ENCODE data around the gene GSK3B. TPM values are rescaled to one million over a fixed set of nuclear protein-coding genes. Genes with fewer than 3 reads are reported as not detected.

Gene GSK3B
- total RNA-seq = 67.5 and 71.6 TPM in 2 replicates

DNA sequence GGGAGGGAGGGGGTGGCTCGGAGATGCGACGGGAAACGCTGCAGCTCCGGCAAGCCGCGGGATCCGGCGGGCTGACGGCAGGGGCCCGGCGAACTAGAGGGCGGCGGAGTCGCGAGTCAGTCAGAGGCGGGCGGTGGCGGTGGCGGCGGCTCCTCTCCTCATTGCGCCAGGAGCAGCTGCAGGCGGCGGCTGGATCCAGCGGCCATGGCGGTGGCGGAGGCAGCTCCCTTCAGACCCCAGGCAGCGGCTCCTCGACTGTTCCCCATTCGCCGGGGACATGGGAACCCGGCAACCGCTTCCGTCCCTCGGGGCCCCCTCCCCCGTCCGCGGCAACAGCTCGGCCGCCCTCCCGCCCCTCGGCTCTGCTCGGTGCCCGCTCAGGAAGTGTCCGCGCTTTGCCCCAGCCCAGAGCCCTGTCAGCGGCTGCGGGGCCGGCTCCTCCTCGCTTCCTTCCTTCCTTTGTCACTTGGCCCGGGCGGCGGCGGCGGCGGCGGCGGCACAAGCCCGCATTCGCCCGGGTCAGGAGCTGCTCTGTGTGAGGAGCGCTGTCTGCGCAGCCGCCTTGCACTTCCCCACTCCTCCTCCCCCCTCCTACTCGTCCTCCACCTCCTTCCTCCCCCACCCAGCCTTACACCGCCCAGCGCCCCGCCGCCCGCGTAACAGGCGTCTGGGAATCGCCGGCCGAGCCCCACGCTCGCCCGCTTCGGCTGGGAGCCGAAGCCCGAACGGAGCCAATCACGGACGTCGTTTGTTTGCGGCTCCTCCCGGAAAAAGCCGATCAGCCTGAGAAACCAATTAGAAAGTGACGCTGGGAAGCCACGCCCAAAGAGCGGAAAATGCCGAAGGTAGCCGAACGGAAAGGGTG is at the start of gene GSK3B:
Gene GSK3B, minus strand, starts transcription at position 537 of the 865 bp plus-strand sequence. CDS start 1,013 bp downstream, outside the sequence.
- Histone ChIP-seq H3K36me3 (ENCODE audit: control insufficient read depth, insufficient read depth, low read length) (no peaks in the 10 kb centered on the region), H3K4me3 (ENCODE audit: low read depth, low read length) (peak within 1 kb of the TSS; percentile 94), H3K27me3 (ENCODE audit: control insufficient read depth, insufficient read depth, low read length) (no peaks in the 10 kb centered on the region)
- TF ChIP-seq, protein P1, sequence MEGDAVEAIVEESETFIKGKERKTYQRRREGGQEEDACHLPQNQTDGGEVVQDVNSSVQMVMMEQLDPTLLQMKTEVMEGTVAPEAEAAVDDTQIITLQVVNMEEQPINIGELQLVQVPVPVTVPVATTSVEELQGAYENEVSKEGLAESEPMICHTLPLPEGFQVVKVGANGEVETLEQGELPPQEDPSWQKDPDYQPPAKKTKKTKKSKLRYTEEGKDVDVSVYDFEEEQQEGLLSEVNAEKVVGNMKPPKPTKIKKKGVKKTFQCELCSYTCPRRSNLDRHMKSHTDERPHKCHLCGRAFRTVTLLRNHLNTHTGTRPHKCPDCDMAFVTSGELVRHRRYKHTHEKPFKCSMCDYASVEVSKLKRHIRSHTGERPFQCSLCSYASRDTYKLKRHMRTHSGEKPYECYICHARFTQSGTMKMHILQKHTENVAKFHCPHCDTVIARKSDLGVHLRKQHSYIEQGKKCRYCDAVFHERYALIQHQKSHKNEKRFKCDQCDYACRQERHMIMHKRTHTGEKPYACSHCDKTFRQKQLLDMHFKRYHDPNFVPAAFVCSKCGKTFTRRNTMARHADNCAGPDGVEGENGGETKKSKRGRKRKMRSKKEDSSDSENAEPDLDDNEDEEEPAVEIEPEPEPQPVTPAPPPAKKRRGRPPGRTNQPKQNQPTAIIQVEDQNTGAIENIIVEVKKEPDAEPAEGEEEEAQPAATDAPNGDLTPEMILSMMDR (IDR thresholded peaks at IDR 0.05; ENCODE audit: insufficient read depth, low read length, poor library complexity, severe bottlenecking) = no peak
- no peak for DNase-seq (ENCODE audit: low read depth)

DNA sequence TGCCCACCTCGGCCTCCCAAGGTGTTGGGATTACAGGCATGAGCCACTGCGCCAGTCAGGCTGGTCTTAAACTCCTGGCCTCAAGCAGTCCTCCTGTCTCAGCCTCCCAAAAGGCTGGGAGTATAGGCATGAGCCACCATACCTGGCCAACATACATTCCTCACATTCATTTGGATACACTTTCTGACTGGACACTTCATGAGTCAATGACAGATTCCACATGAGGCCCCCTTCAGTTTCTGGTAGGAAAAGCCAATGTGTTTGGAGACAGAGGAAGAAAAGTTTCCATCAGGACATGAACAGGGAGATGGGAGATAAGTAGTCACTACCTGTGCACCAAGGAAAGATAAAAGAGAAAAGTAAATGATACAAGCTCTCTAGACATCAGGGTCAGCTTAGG is 49.4 kb upstream of the GSK3B start:
- no peaks in the 10 kb centered on the region for H3K27me3 ChIP-seq (ENCODE audit: control insufficient read depth, insufficient read depth, low read length)
- no peak for DNase-seq (ENCODE audit: low read depth)
- no peak overlapping the region for H3K4me3 ChIP-seq (ENCODE audit: low read depth, low read length)
- TF ChIP-seq, protein P1 (IDR thresholded peaks at IDR 0.05; ENCODE audit: insufficient read depth, low read length, poor library complexity, severe bottlenecking) = no peak
- H3K36me3 ChIP-seq (ENCODE audit: control insufficient read depth, insufficient read depth, low read length) = no peaks in the 10 kb centered on the region

DNA sequence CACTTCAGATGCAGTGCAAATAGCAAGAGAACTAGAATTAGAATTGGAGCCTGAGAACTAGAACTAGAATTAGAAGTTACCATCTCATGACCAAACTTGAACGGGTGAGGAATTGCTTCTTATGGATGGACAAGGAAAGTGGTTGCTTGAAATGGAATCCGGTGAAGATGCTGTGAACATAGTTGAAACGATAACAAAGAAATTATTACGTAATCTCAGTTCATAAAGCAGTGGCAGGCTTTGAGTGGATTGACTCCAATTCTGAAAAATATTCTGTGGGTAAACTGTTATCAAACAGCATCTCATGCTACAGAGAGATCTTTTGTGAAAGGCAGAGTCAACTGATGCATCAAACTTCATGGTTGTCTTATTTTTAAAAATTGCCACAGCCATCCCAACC is 48.0 kb upstream of the GSK3B start:
- H3K4me3 ChIP-seq (ENCODE audit: low read depth, low read length) = no peak overlapping the region
- no peaks in the 10 kb centered on the region for H3K36me3 ChIP-seq (ENCODE audit: control insufficient read depth, insufficient read depth, low read length)
- TF ChIP-seq, protein P1 (IDR thresholded peaks at IDR 0.05; ENCODE audit: insufficient read depth, low read length, poor library complexity, severe bottlenecking) = no peak
- no peak for DNase-seq (ENCODE audit: low read depth)
- H3K27me3 ChIP-seq (ENCODE audit: control insufficient read depth, insufficient read depth, low read length) = no peaks in the 10 kb centered on the region

DNA sequence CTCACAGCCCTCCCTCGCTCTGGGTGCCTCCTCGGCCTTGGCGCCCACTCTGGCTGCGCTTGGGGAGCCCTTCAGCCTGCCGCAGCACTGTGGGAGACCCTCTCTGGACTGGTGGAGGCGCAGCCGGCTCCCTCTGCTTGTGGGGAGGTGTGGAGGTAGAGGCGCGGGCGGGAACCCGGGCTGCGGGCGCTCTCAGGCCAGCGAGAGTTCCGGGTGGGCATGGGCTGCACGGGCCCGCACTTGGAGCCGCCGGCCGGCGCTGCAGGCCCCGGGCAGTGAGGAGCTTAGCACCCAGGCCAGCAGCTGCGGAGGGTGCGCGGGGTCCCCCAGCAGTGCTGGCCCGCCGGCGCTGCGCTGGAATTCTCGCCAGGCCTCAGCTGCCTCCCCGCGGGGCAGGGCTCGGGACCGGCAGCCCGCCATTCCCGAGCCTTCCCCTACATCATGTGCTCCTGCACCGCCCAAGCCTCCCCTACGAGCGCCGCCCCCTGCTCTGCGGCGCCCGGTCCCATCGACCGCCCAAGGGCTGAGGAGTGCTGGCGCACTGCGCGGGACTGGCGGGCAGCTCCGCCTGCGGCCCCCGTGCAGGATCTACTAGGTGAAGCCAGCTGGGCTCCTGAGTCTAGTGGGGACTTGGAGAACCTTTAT is 46.0 kb upstream of the GSK3B start:
- DNase-seq (ENCODE audit: low read depth) = no peak
- H3K4me3 ChIP-seq (ENCODE audit: low read depth, low read length) = no peak overlapping the region

DNA sequence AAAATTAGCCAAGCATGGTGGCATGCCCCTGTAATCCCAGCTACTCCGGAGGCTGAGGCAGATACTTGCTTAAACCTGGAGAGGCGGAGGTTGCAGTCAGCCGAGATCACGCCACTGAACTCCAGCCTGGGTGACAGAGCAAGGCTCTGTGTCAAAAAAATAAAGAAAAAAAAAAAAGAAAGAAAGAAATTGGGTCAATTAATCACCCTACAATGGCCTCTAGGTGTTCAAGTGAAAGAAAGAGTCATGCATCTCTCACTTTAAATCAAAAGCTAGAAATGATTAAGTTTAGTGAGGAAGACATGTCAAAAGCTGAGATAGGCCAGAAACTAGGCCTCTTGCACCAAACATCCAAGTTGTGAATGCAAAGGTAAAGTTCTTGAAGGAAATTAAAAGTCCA is 44.9 kb upstream of the GSK3B start:
- TF ChIP-seq, protein P1 (IDR thresholded peaks at IDR 0.05; ENCODE audit: insufficient read depth, low read length, poor library complexity, severe bottlenecking) = no peak
- no peaks in the 10 kb centered on the region for H3K27me3 ChIP-seq (ENCODE audit: control insufficient read depth, insufficient read depth, low read length)
- no peak for DNase-seq (ENCODE audit: low read depth)
- H3K4me3 ChIP-seq (ENCODE audit: low read depth, low read length) = no peak overlapping the region
- no peaks in the 10 kb centered on the region for H3K36me3 ChIP-seq (ENCODE audit: control insufficient read depth, insufficient read depth, low read length)

More for the DNA sequence above, 46.0 kb upstream of the GSK3B start:
- Histone ChIP-seq H3K27me3 (ENCODE audit: control insufficient read depth, insufficient read depth, low read length) (no peaks in the 10 kb centered on the region), H3K36me3 (ENCODE audit: control insufficient read depth, insufficient read depth, low read length) (no peaks in the 10 kb centered on the region)
- TF ChIP-seq, protein P1 (IDR thresholded peaks at IDR 0.05; ENCODE audit: insufficient read depth, low read length, poor library complexity, severe bottlenecking) = no peak

Measured in kidney epithelial cell (primary cell).